Nephron progenitor cell (in vitro differentiated cells): ENCODE data around the gene TCERG1L.

Experiments
- DNase-seq: peaks from one replicate; pipeline ENCODE4 v3.0.0; 2021
- H3K27ac Mint-ChIP-seq: 2 replicates; pipeline ENCODE4 v1.8.0; 2021; ENCODE audit warnings: mild to moderate bottlenecking, moderate library complexity, mixed read lengths
- H3K27me3 Mint-ChIP-seq: 2 replicates; pipeline ENCODE4 v1.8.0; 2021; ENCODE audit warnings: mild to moderate bottlenecking, low read depth, mixed read lengths; ENCODE audit not compliant: poor library complexity
- H3K36me3 Mint-ChIP-seq: 2 replicates; pipeline ENCODE4 v1.8.0; 2021; ENCODE audit warnings: low read depth, mixed read lengths
- H3K4me1 Mint-ChIP-seq: 2 replicates; pipeline ENCODE4 v1.8.0; 2021; ENCODE audit warnings: mixed read lengths
- H3K4me3 Mint-ChIP-seq: 2 replicates; pipeline ENCODE4 v1.8.0; 2021; ENCODE audit warnings: mild to moderate bottlenecking, moderate library complexity, mixed read lengths
- H3K9me3 Mint-ChIP-seq: 2 replicates; pipeline ENCODE4 v1.8.0; 2021; ENCODE audit warnings: mild to moderate bottlenecking, moderate library complexity, mixed read lengths
- CTCF ChIP-seq: fragments of 200-600 bp; sonication (generic); IDR thresholded peaks from 2 replicates; pipeline ENCODE4 v1.5.0; 2021; ENCODE audit warnings: antibody characterized with exemption

Gene TCERG1L

GRCh38 chr10:131167036-131167860, 144.3 kb downstream of the TCERG1L start:
- no peaks in the 10 kb centered on the region for H3K36me3 Mint-ChIP-seq
- H3K9me3 Mint-ChIP-seq: no peaks in the 10 kb centered on the region
- peaks cover 38% of the 10 kb centered on the region for H3K4me1 Mint-ChIP-seq
- peaks cover 10% of the 10 kb centered on the region for H3K27me3 Mint-ChIP-seq
- no peak for TF ChIP-seq CTCF
- no peak overlapping the region for H3K4me3 Mint-ChIP-seq
- DNase-seq: no peak
- no peak overlapping the region for H3K27ac Mint-ChIP-seq

- no peak for TF ChIP-seq CTCF
- no peak overlapping the region for H3K27ac Mint-ChIP-seq
- no peaks in the 10 kb centered on the region for H3K9me3 Mint-ChIP-seq
- no peak overlapping the region for H3K4me3 Mint-ChIP-seq
- no peak for DNase-seq
- no peaks in the 10 kb centered on the region for H3K36me3 Mint-ChIP-seq
- H3K27me3 Mint-ChIP-seq: peaks cover 10% of the 10 kb centered on the region
- peaks cover 33% of the 10 kb centered on the region for H3K4me1 Mint-ChIP-seq
Measured at GRCh38 chr10:131166486-131166885, 145.0 kb downstream of the TCERG1L start.

GRCh38 chr10:131165092-131165491, 146.4 kb downstream of the TCERG1L start:
- Mint-ChIP-seq H3K4me1 (peaks cover 20% of the 10 kb centered on the region), H3K36me3 (no peaks in the 10 kb centered on the region), H3K27me3 (peaks cover 14% of the 10 kb centered on the region), H3K9me3 (no peaks in the 10 kb centered on the region), H3K27ac (no peak overlapping the region), H3K4me3 (no peak overlapping the region)
- DNase-seq: no peak
- no peak for TF ChIP-seq CTCF

- Mint-ChIP-seq H3K36me3 (no peaks in the 10 kb centered on the region), H3K27ac (no peak overlapping the region), H3K9me3 (no peaks in the 10 kb centered on the region), H3K27me3 (peaks cover 23% of the 10 kb centered on the region), H3K4me1 (peaks cover 11% of the 10 kb centered on the region), H3K4me3 (no peak overlapping the region)
- no peak for DNase-seq
- no peak for TF ChIP-seq CTCF
Measured at GRCh38 chr10:131162866-131163843, 148.4 kb downstream of the TCERG1L start.

GRCh38 chr10:131162211-131162610, 149.3 kb downstream of the TCERG1L start:
- no peaks in the 10 kb centered on the region for H3K9me3 Mint-ChIP-seq
- peaks cover 11% of the 10 kb centered on the region for H3K4me1 Mint-ChIP-seq
- no peak overlapping the region for H3K27ac Mint-ChIP-seq
- DNase-seq: no peak
- H3K4me3 Mint-ChIP-seq: no peak overlapping the region
- peaks cover 28% of the 10 kb centered on the region for H3K27me3 Mint-ChIP-seq
- TF ChIP-seq CTCF: no peak
- H3K36me3 Mint-ChIP-seq: no peaks in the 10 kb centered on the region
